HEK293 (cell line): ENCODE results near the gene BOD1.

Experiments used
- CTCF ChIA-PET: fragments of 350-600 bp; formaldehyde crosslinking; extraction: SDS; loops from one replicate; lab custom pipeline; 2021; ENCODE audit warnings: antibody characterized with exemption; lab: Yijun Ruan, JAX
- POLR2A ChIA-PET: fragments of 300-600 bp; formaldehyde crosslinking; extraction: SDS; loops from one replicate; lab custom pipeline; 2020; ENCODE audit warnings: antibody characterized with exemption, inconsistent platforms; lab: Yijun Ruan, JAX
- H3K27ac ChIP-seq: fragments of 200-500 bp; sonication (Bioruptor generic); 2 replicates; pipeline ENCODE4 v1.5.1; 2014; ENCODE audit warnings: low read depth, low read length, control low read depth, inconsistent platforms; ENCODE audit errors: extremely low read depth
- H3K36me3 ChIP-seq, 2 experiments: fragments of 200-500 bp in 1 of 2; sonication (Bioruptor generic) in 1 of 2; 1 replicate in 1 of 2; 2 replicates in 1 of 2; pipeline ENCODE4 v1.5.1; 2014 to 2017; ENCODE audit warnings: inconsistent platforms in 2 of 2, low read length in 2 of 2; ENCODE audit not compliant: control insufficient read depth in 2 of 2, insufficient read depth in 1 of 2
- H3K4me1 ChIP-seq: fragments of 200-500 bp; sonication (Bioruptor generic); 2 replicates; pipeline ENCODE4 v1.5.1; 2014; ENCODE audit warnings: mild to moderate bottlenecking, low read length, inconsistent platforms; ENCODE audit not compliant: control insufficient read depth, insufficient read depth
- H3K4me3 ChIP-seq: 2 replicates; pipeline ENCODE4 v1.5.1; 2011; ENCODE audit warnings: low read depth, mild to moderate bottlenecking, control low read depth, low read length, moderate library complexity
- H3K9me3 ChIP-seq: fragments of 200-500 bp; sonication (Bioruptor generic); 2 replicates; pipeline ENCODE4 v1.5.1; 2014; ENCODE audit warnings: low read depth, low read length, inconsistent platforms; ENCODE audit not compliant: control insufficient read depth, insufficient read depth
- AEBP2 ChIP-seq: fragments of 450-650 bp; formaldehyde crosslinking; IDR thresholded peaks from 2 replicates; pipeline ENCODE4 v1.5.1; 2016; ENCODE audit warnings: missing biosample characterization, missing genetic modification characterization, borderline replicate concordance
- GFI1B ChIP-seq: fragments of 450-650 bp; formaldehyde crosslinking; IDR thresholded peaks from 2 replicates; pipeline ENCODE4 v1.5.1; 2016; ENCODE audit warnings: missing biosample characterization, missing genetic modification characterization
- GLI4 ChIP-seq: fragments of 450-650 bp; formaldehyde crosslinking; IDR thresholded peaks from 2 replicates; pipeline ENCODE4 v1.5.1; 2016; ENCODE audit warnings: missing biosample characterization, missing genetic modification characterization
- KLF16 ChIP-seq: fragments of 450-650 bp; formaldehyde crosslinking; IDR thresholded peaks from 2 replicates; pipeline ENCODE4 v1.5.1; 2017; ENCODE audit warnings: missing biosample characterization, missing genetic modification characterization
- KLF17 ChIP-seq: fragments of 450-650 bp; formaldehyde crosslinking; IDR thresholded peaks from 2 replicates; pipeline ENCODE4 v1.5.1; 2016; ENCODE audit warnings: missing biosample characterization, missing genetic modification characterization
- OSR2 ChIP-seq: fragments of 450-650 bp; formaldehyde crosslinking; IDR thresholded peaks from 2 replicates; pipeline ENCODE4 v1.5.1; 2016; ENCODE audit warnings: missing biosample characterization, missing genetic modification characterization
- OVOL3 ChIP-seq: fragments of 450-650 bp; formaldehyde crosslinking; IDR thresholded peaks from 2 replicates; pipeline ENCODE4 v1.5.1; 2016; ENCODE audit warnings: missing biosample characterization, missing genetic modification characterization
- SCRT2 ChIP-seq: fragments of 450-650 bp; formaldehyde crosslinking; IDR thresholded peaks from 2 replicates; pipeline ENCODE4 v1.5.1; 2016; ENCODE audit warnings: missing biosample characterization, missing genetic modification characterization
- SETDB1 ChIP-seq: IDR thresholded peaks from one replicate; pipeline ENCODE4 v1.6.1; 2017; ENCODE audit warnings: mild to moderate bottlenecking, low read length, moderate library complexity, mixed read lengths; ENCODE audit not compliant: insufficient read length
- SP3 ChIP-seq: fragments of 450-650 bp; formaldehyde crosslinking; IDR thresholded peaks from 2 replicates; pipeline ENCODE4 v1.5.1; 2016; ENCODE audit warnings: missing biosample characterization, missing genetic modification characterization
- SP7 ChIP-seq: fragments of 450-650 bp; formaldehyde crosslinking; IDR thresholded peaks from 2 replicates; pipeline ENCODE4 v1.5.1; 2016; ENCODE audit warnings: missing biosample characterization, missing genetic modification characterization
- ZEB2 ChIP-seq: fragments of 450-650 bp; formaldehyde crosslinking; IDR thresholded peaks from 2 replicates; pipeline ENCODE4 v1.5.1; 2016; ENCODE audit warnings: missing biosample characterization, missing genetic modification characterization
- ZIC2 ChIP-seq: fragments of 450-650 bp; formaldehyde crosslinking; IDR thresholded peaks from 2 replicates; pipeline ENCODE4 v1.5.1; 2016; ENCODE audit warnings: missing biosample characterization, missing genetic modification characterization
- ZNF16 ChIP-seq: fragments of 450-650 bp; formaldehyde crosslinking; IDR thresholded peaks from 2 replicates; pipeline ENCODE4 v1.5.1; 2016; ENCODE audit warnings: low read depth, missing biosample characterization, missing genetic modification characterization
- ZNF174 ChIP-seq: fragments of 450-650 bp; formaldehyde crosslinking; IDR thresholded peaks from 2 replicates; pipeline ENCODE4 v1.5.0; 2017; ENCODE audit warnings: missing biosample characterization, mild to moderate bottlenecking, missing genetic modification characterization
- ZNF280D ChIP-seq: fragments of 450-650 bp; formaldehyde crosslinking; IDR thresholded peaks from 2 replicates; pipeline ENCODE4 v1.5.1; 2016; ENCODE audit warnings: missing biosample characterization, missing genetic modification characterization
- ZNF302 ChIP-seq: fragments of 450-650 bp; formaldehyde crosslinking; IDR thresholded peaks from 2 replicates; pipeline ENCODE4 v1.5.1; 2016; ENCODE audit warnings: missing biosample characterization, missing genetic modification characterization, low read depth
- ZNF391 ChIP-seq: fragments of 450-650 bp; formaldehyde crosslinking; IDR thresholded peaks from 2 replicates; pipeline ENCODE4 v1.5.1; 2016; ENCODE audit warnings: low read depth, missing biosample characterization, missing genetic modification characterization, borderline replicate concordance
- ZNF398 ChIP-seq: fragments of 450-650 bp; formaldehyde crosslinking; IDR thresholded peaks from 2 replicates; pipeline ENCODE4 v1.5.1; 2017; ENCODE audit warnings: missing biosample characterization, missing genetic modification characterization
- ZNF48 ChIP-seq: fragments of 450-650 bp; formaldehyde crosslinking; IDR thresholded peaks from 2 replicates; pipeline ENCODE4 v1.5.1; 2016; ENCODE audit warnings: missing biosample characterization, missing genetic modification characterization
- ZNF521 ChIP-seq: fragments of 450-650 bp; formaldehyde crosslinking; IDR thresholded peaks from 2 replicates; pipeline ENCODE4 v1.5.1; 2017; ENCODE audit warnings: missing biosample characterization, mild to moderate bottlenecking, missing genetic modification characterization
- ZNF548 ChIP-seq: fragments of 450-650 bp; formaldehyde crosslinking; IDR thresholded peaks from 2 replicates; pipeline ENCODE4 v1.5.1; 2016; ENCODE audit warnings: missing biosample characterization, missing genetic modification characterization
- ZNF580 ChIP-seq: fragments of 450-650 bp; formaldehyde crosslinking; IDR thresholded peaks from 2 replicates; pipeline ENCODE4 v1.5.1; 2016; ENCODE audit warnings: missing biosample characterization, missing genetic modification characterization
- ZNF639 ChIP-seq: fragments of 450-650 bp; formaldehyde crosslinking; IDR thresholded peaks from 2 replicates; pipeline ENCODE4 v1.5.1; 2016; ENCODE audit warnings: missing biosample characterization, missing genetic modification characterization
- ZNF777 ChIP-seq: fragments of 450-650 bp; formaldehyde crosslinking; IDR thresholded peaks from 2 replicates; pipeline ENCODE4 v1.5.1; 2017; ENCODE audit warnings: missing biosample characterization, missing genetic modification characterization, borderline replicate concordance
- ZNF785 ChIP-seq: fragments of 450-650 bp; formaldehyde crosslinking; IDR thresholded peaks from 2 replicates; pipeline ENCODE4 v1.5.1; 2016; ENCODE audit warnings: missing biosample characterization, missing genetic modification characterization

The BOD1 gene

GRCh38 chr5:173568703-173569102, 47.7 kb downstream of the BOD1 start (continued):
- TF ChIP-seq ZNF280D (tag by site-specific recombination) = peak; percentile 83

GRCh38 chr5:173568128-173568527, 48.3 kb downstream of the BOD1 start:
- H3K27ac ChIP-seq = no peak overlapping the region
- ChIA-PET POLR2A (no interaction called here), CTCF (interaction anchor here (0.5 to 0.7 kb wide), 3 partner anchors 172 to 274 kb away, joined by 3 read pairs; no protein-coding TSS in a partner anchor)
- no peaks in the 10 kb centered on the region for H3K9me3 ChIP-seq
- no peak overlapping the region for H3K4me3 ChIP-seq
- TF ChIP-seq ZNF302 (tag by site-specific recombination) (no peak), ZNF548 (tag by site-specific recombination) (no peak), OVOL3 (no peak), ZNF391 (no peak), ZNF16 (no peak), ZEB2 (tag by site-specific recombination) (no peak), ZNF785 (no peak), GFI1B (no peak), SP3 (tag by site-specific recombination) (no peak), ZNF580 (tag by site-specific recombination) (no peak), ZIC2 (no peak), ZNF521 (tag by site-specific recombination) (no peak), SETDB1 (no peak), ZNF777 (tag by site-specific recombination) (no peak), GLI4 (tag by site-specific recombination) (no peak), ZNF639 (tag by site-specific recombination) (no peak), KLF17 (tag by site-specific recombination) (no peak), KLF16 (tag by site-specific recombination) (no peak)
- 0 out of 2 replicates have a peak, but pooled peaks cover 3% of the 10 kb centered on the region for H3K4me1 ChIP-seq
- no peaks in the 10 kb centered on the region for H3K36me3 ChIP-seq

- H3K27ac ChIP-seq = no peak overlapping the region
- H3K4me1 ChIP-seq = 0 out of 2 replicates have a peak, but pooled peaks cover 3% of the 10 kb centered on the region
- H3K4me3 ChIP-seq = no peak overlapping the region
- POLR2A ChIA-PET = no interaction called here
- H3K36me3 ChIP-seq = no peaks in the 10 kb centered on the region
- H3K9me3 ChIP-seq = no peaks in the 10 kb centered on the region
- CTCF ChIA-PET = interaction anchor here (0.7 kb wide), 1 partner anchor 172 kb away, joined by 3 read pairs; no protein-coding TSS in a partner anchor
- TF ChIP-seq SP7 (tag by site-specific recombination) (no peak), ZNF174 (no peak), OSR2 (no peak), AEBP2 (tag by site-specific recombination) (no peak), ZNF398 (tag by site-specific recombination) (no peak), SCRT2 (tag by site-specific recombination) (no peak), ZNF48 (tag by site-specific recombination) (no peak), GLI4 (tag by site-specific recombination) (no peak)
Measured at GRCh38 chr5:173567548-173567947, 48.9 kb downstream of the BOD1 start.
